ENCODE data around the gene TEX14. TPM values are rescaled to one million over a fixed set of nuclear protein-coding genes. Genes with fewer than 3 reads are reported as not detected.

Gene TEX14
- polyA plus RNA-seq, 2 of the 4 experiments (the other 2 are of a cell fraction), result 0.04 to 0.12 TPM

GRCh38 chr17:58515286-58515685, 176.6 kb downstream of the TEX14 start (continued):
- no peak for TF ChIP-seq MYC (IDR thresholded peaks at IDR 0.05; ENCODE audit: borderline replicate concordance, low read length)
- TF ChIP-seq RAD21 (conservative IDR thresholded peaks at IDR 0.05 in 1 of 2, IDR thresholded peaks at IDR 0.05 in 1 of 2), result no peak
- TF ChIP-seq ZFP36 (IDR thresholded peaks at IDR 0.05; ENCODE audit: borderline replicate concordance, partially characterized antibody), result no peak

- WGBS (ENCODE audit: missing lambda C conversion rate), result 60% methylated on average over 11 of the region's 11 CpGs
- CTCF ChIA-PET, result interaction anchor here (0.8 to 3.1 kb wide), 6 partner anchors 9 to 266 kb away, joined by 3 to 12 read pairs (median 4); no protein-coding TSS in a partner anchor
- peak overlapping the region in 1 of 2 experiments; percentile 88; a peak in 3 of 6 replicates for H3K27ac ChIP-seq
Observed at GRCh38 chr17:58514770-58515157, 177.1 kb downstream of the TEX14 start.

More at GRCh38 chr17:58514770-58515157, 177.1 kb downstream of the TEX14 start:
- H3K4me3 ChIP-seq, result peak overlapping the region; percentile 71
- POLR2A ChIA-PET, result interaction anchor here (2.5 kb wide), 1 partner anchor 117 kb away, joined by 24 read pairs; no protein-coding TSS in a partner anchor
- FAIRE-seq, result no peak
- ATAC-seq, result no peak
- H3K4me2 ChIP-seq, result peak overlapping the region; percentile 82
- no peaks in the 10 kb centered on the region for H3K9me3 ChIP-seq
- TF ChIP-seq CHD2 (IDR thresholded peaks at IDR 0.05; ENCODE audit: low read length, partially characterized antibody) (no peak), REST (IDR thresholded peaks at IDR 0.05) (no peak), ZFP36 (IDR thresholded peaks at IDR 0.05; ENCODE audit: borderline replicate concordance, partially characterized antibody) (no peak), ELK1 (IDR thresholded peaks at IDR 0.05; ENCODE audit: low read depth, low read length) (no peak), HEYL (CRISPR knock-in tag; IDR thresholded peaks at IDR 0.05) (no peak), USF2 (IDR thresholded peaks at IDR 0.05) (no peak), ZC3H11A (IDR thresholded peaks at IDR 0.05) (no peak), HOXA7 (CRISPR knock-in tag; IDR thresholded peaks at IDR 0.05) (no peak), JUN (IDR thresholded peaks at IDR 0.05) (no peak), ZNF302 (CRISPR knock-in tag; IDR thresholded peaks at IDR 0.05) (no peak), MAZ (IDR thresholded peaks at IDR 0.05; ENCODE audit: borderline replicate concordance, low read depth, low read length) (no peak), ATOH8 (CRISPR knock-in tag; IDR thresholded peaks at IDR 0.05; ENCODE audit: low read depth) (no peak), CHD4 (IDR thresholded peaks at IDR 0.05; ENCODE audit: borderline replicate concordance) (no peak), TFCP2L1 (CRISPR knock-in tag; IDR thresholded peaks at IDR 0.05) (no peak), NFE2L2 (conservative IDR thresholded peaks at IDR 0.05; ENCODE audit: low read length) (no peak), MYC (IDR thresholded peaks at IDR 0.05; ENCODE audit: borderline replicate concordance, low read length) (no peak), FOSL2 (IDR thresholded peaks at IDR 0.05) (no peak), FOSL2 (CRISPR knock-in tag; IDR thresholded peaks at IDR 0.05) (no peak), RNF2 (IDR thresholded peaks at IDR 0.05; ENCODE audit: borderline replicate concordance, low read depth) (no peak)
- H3K4me1 ChIP-seq, result peaks cover 15% of the 10 kb centered on the region
- no peak for DNase-seq (ENCODE audit: low read depth in 1 of 2, low spot score in 1 of 2)
